Measurements from ENCODE around the gene KCNK3. TPM values are rescaled to one million over a fixed set of nuclear protein-coding genes. Genes with fewer than 3 reads are reported as not detected.

KCNK3 gene
- total and polyA plus RNA-seq, 2 donors (not counting 1 experiment from before 2014, with no cell fraction given) = not detected

DNA sequence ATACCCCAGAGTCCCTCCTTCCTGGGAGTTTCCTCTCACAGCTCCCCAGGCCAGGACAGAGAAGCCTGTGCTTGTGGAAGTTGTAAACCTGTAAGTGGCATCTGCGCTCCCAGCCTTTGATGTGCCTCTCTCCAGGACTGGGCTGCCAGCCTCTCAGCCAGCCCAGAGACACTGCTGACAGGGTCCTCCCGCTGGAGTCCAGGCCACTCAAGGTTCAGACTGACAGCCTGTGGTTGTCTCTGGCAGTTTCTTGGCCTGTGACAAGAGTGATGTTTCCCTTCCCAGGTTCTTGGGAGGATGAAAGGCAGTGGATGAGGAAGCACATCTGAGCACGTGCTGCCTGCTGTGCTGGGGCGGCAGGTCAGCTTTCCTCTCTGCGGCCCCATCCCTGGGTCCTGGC lies 74.6 kb downstream of the KCNK3 start:
- Mint-ChIP-seq H3K9me3 (ENCODE audit: insufficient read depth) (no peaks in the 10 kb centered on the region), H3K4me1 (peaks cover 32% of the 10 kb centered on the region), H3K27me3 (no peaks in the 10 kb centered on the region), H3K4me3 (no peak overlapping the region), H3K27ac (no peak overlapping the region)
- intact Hi-C loops (cut with micrococcal nuclease) = no loop called here
- ATAC-seq (ENCODE audit: low read depth) (no peak), DNase-seq (no peak)
- H3K4me1 ChIP-seq (ENCODE audit: control insufficient read depth in 2 of 2, insufficient read depth in 2 of 2, low read length in 2 of 2) = peaks cover 14 to 25% of the 10 kb centered on the region in 2 donors
- H4K20me1 ChIP-seq (ENCODE audit: control insufficient read depth, insufficient read depth, low read length, poor library complexity, severe bottlenecking) = peaks cover 31% of the 10 kb centered on the region
- no peaks in the 10 kb centered on the region for H3K9me3 ChIP-seq (ENCODE audit: control extremely low read depth in 1 of 3, control insufficient read depth in 2 of 3, insufficient read depth in 1 of 3, low read length in 2 of 3)
- H3K9ac ChIP-seq (ENCODE audit: low read length) = no peak overlapping the region
- H3K4me2 ChIP-seq (replicated peaks; ENCODE audit: low read depth, low read length, poor library complexity, severe bottlenecking) = no peak overlapping the region
- peaks cover 55% of the 10 kb centered on the region for H3K79me2 ChIP-seq (ENCODE audit: control insufficient read depth, insufficient read depth, low read length)
- TF ChIP-seq, protein P1, sequence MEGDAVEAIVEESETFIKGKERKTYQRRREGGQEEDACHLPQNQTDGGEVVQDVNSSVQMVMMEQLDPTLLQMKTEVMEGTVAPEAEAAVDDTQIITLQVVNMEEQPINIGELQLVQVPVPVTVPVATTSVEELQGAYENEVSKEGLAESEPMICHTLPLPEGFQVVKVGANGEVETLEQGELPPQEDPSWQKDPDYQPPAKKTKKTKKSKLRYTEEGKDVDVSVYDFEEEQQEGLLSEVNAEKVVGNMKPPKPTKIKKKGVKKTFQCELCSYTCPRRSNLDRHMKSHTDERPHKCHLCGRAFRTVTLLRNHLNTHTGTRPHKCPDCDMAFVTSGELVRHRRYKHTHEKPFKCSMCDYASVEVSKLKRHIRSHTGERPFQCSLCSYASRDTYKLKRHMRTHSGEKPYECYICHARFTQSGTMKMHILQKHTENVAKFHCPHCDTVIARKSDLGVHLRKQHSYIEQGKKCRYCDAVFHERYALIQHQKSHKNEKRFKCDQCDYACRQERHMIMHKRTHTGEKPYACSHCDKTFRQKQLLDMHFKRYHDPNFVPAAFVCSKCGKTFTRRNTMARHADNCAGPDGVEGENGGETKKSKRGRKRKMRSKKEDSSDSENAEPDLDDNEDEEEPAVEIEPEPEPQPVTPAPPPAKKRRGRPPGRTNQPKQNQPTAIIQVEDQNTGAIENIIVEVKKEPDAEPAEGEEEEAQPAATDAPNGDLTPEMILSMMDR (IDR thresholded peaks at IDR 0.05) = no peak
- TF ChIP-seq EZH2 (IDR thresholded peaks at IDR 0.05; ENCODE audit: borderline replicate concordance, insufficient read depth, low read depth, low read length, poor library complexity, severe bottlenecking) = no peak
- no peak overlapping the region for H3K27ac ChIP-seq (ENCODE audit: low read length in 2 of 2)
- POLR2A ChIA-PET = no interaction called here
- no peak overlapping the region for H2AFZ ChIP-seq (ENCODE audit: insufficient read depth, low read depth, low read length, poor library complexity, severe bottlenecking)
- H3K27me3 ChIP-seq (replicated peaks in 1 of 4; ENCODE audit: control extremely low read depth in 1 of 4, control insufficient read depth in 3 of 4, insufficient read depth in 4 of 4, low read length in 3 of 4) = no peaks in the 10 kb centered on the region
- no peak overlapping the region for H3K4me3 ChIP-seq (ENCODE audit: control extremely low read depth in 1 of 5, extremely low read depth in 1 of 5, insufficient read depth in 1 of 5, low read depth in 2 of 5, low read length in 4 of 5)
- no peaks in the 10 kb centered on the region for H3K36me3 ChIP-seq (replicated peaks in 1 of 2; ENCODE audit: control extremely low read depth in 1 of 2, control insufficient read depth in 1 of 2, extremely low read depth in 1 of 2, insufficient read depth in 2 of 2, low read length in 1 of 2)
- WGBS (ENCODE audit: insufficient coverage) = 73% methylated on average over 4 of the region's 5 CpGs
- CTCF ChIA-PET = no interaction called here

- no peak overlapping the region for H3K27ac ChIP-seq (ENCODE audit: low read length in 2 of 2)
- Mint-ChIP-seq H3K27ac (no peak overlapping the region), H3K27me3 (no peaks in the 10 kb centered on the region), H3K9me3 (ENCODE audit: insufficient read depth) (no peaks in the 10 kb centered on the region), H3K4me3 (no peak overlapping the region), H3K4me1 (peaks cover 32% of the 10 kb centered on the region)
- intact Hi-C loops (cut with micrococcal nuclease) = no loop called here
- H3K9ac ChIP-seq (ENCODE audit: low read length) = no peak overlapping the region
- peaks cover 54% of the 10 kb centered on the region for H3K79me2 ChIP-seq (ENCODE audit: control insufficient read depth, insufficient read depth, low read length)
- no peak overlapping the region for H3K4me2 ChIP-seq (replicated peaks; ENCODE audit: low read depth, low read length, poor library complexity, severe bottlenecking)
- peaks cover 14 to 25% of the 10 kb centered on the region in 2 donors for H3K4me1 ChIP-seq (ENCODE audit: control insufficient read depth in 2 of 2, insufficient read depth in 2 of 2, low read length in 2 of 2)
- ATAC-seq (ENCODE audit: low read depth) (no peak), DNase-seq (no peak)
- H4K20me1 ChIP-seq (ENCODE audit: control insufficient read depth, insufficient read depth, low read length, poor library complexity, severe bottlenecking) = peaks cover 33% of the 10 kb centered on the region
- H3K36me3 ChIP-seq (replicated peaks in 1 of 2; ENCODE audit: control extremely low read depth in 1 of 2, control insufficient read depth in 1 of 2, extremely low read depth in 1 of 2, insufficient read depth in 2 of 2, low read length in 1 of 2) = no peaks in the 10 kb centered on the region
- H3K9me3 ChIP-seq (ENCODE audit: control extremely low read depth in 1 of 3, control insufficient read depth in 2 of 3, insufficient read depth in 1 of 3, low read length in 2 of 3) = no peaks in the 10 kb centered on the region
- no peak overlapping the region for H2AFZ ChIP-seq (ENCODE audit: insufficient read depth, low read depth, low read length, poor library complexity, severe bottlenecking)
- WGBS (ENCODE audit: insufficient coverage) = 98% methylated on average over 5 of the region's 5 CpGs
- POLR2A ChIA-PET = interaction anchor here (0.7 kb wide), 1 partner anchor 135 kb away, joined by 4 read pairs; no protein-coding TSS in a partner anchor
- CTCF ChIA-PET = no interaction called here
- TF ChIP-seq, protein P1 (IDR thresholded peaks at IDR 0.05) = no peak
- TF ChIP-seq EZH2 (IDR thresholded peaks at IDR 0.05; ENCODE audit: borderline replicate concordance, insufficient read depth, low read depth, low read length, poor library complexity, severe bottlenecking) = no peak
- H3K4me3 ChIP-seq (ENCODE audit: control extremely low read depth in 1 of 5, extremely low read depth in 1 of 5, insufficient read depth in 1 of 5, low read depth in 2 of 5, low read length in 4 of 5) = no peak overlapping the region
- no peaks in the 10 kb centered on the region for H3K27me3 ChIP-seq (replicated peaks in 1 of 4; ENCODE audit: control extremely low read depth in 1 of 4, control insufficient read depth in 3 of 4, insufficient read depth in 4 of 4, low read length in 3 of 4)
These were observed 75.5 kb downstream of the KCNK3 start for GRCh38 chr2:26767894-26768487.

Measured in B cell (primary cell).